Measurements from ENCODE around the gene ALS2. TPM values are rescaled to one million over a fixed set of nuclear protein-coding genes. Genes with fewer than 3 reads are reported as not detected.

ALS2 gene
- total RNA-seq, 1 experiment from 2014 or later: 28.4 TPM

DNA sequence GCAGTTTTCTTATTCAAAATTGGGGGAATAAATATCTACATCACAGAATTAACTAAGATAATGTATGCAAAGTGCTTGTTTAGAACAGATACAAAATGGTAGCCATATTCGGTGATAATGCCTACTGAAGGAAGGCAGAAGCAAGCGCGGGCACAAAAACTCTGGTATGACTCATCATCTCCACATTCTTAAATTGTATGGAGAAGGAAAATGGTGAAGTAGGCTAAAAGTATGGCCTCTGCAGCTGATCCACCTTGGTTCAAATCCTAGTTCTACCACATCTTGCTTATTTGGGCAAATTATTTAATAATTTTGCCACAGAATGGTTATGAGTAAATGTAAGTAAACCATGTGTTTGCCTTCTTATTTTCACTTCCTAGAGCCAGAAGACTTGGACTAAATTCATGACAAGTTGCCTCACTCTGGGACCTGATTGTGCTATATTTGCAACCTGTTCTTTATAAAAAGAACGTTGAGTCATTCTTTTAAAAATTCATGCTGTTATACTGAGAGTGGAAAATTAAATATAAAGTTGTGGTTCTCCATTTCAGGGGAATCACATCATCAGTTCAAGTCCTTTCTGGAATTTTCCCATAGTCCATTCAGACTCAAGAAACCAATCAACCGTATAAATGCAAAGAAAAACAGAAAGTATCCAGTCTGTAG is 16.6 kb upstream of the ALS2 start:
- no peak for DNase-seq
- Histone ChIP-seq H3K9me3 (ENCODE audit: control insufficient read depth, low read depth, low read length) (no peaks in the 10 kb centered on the region), H3K9ac (ENCODE audit: extremely low read depth, insufficient read length, low read length) (no peak overlapping the region), H3K79me2 (ENCODE audit: insufficient read depth, low read length) (no peaks in the 10 kb centered on the region), H3K4ac (ENCODE audit: low read depth, low read length) (no peak overlapping the region), H3K23ac (ENCODE audit: insufficient read length, low read depth, low read length) (no peak overlapping the region), H3T11ph (ENCODE audit: low read length) (no peak overlapping the region), H2AFZ (ENCODE audit: low read length) (no peak overlapping the region), H4K8ac (replicated peaks; ENCODE audit: insufficient read length, low read depth, low read length) (no peak overlapping the region), H3K27ac (ENCODE audit: insufficient read length, low read depth, low read length) (no peak overlapping the region), H2BK5ac (ENCODE audit: insufficient read length, low read length) (no peak overlapping the region), H2BK20ac (ENCODE audit: low read depth, low read length, poor library complexity, severe bottlenecking) (no peak overlapping the region), H2BK120ac (ENCODE audit: low read depth, low read length, poor library complexity, severe bottlenecking) (no peak overlapping the region), H3K56ac (ENCODE audit: insufficient read length, low read depth, low read length) (no peak overlapping the region), H2AK5ac (ENCODE audit: insufficient read length, low read length) (no peak overlapping the region), H2BK12ac (ENCODE audit: insufficient read length, low read depth, low read length) (no peak overlapping the region), H2BK15ac (ENCODE audit: low read depth, low read length) (no peak overlapping the region), H3K14ac (ENCODE audit: insufficient read depth, low read length) (no peak overlapping the region), H3K23me2 (ENCODE audit: insufficient read length, low read depth, low read length, poor library complexity, severe bottlenecking) (no peaks in the 10 kb centered on the region), H3K18ac (ENCODE audit: insufficient read length, low read depth, low read length) (no peak overlapping the region), H4K5ac (ENCODE audit: insufficient read length, low read depth, low read length) (no peak overlapping the region), H3K27me3 (ENCODE audit: insufficient read depth, low read length) (no peaks in the 10 kb centered on the region), H3K4me2 (ENCODE audit: insufficient read depth, insufficient read length, low read length) (no peak overlapping the region), H3K79me1 (ENCODE audit: insufficient read depth, low read depth, low read length, poor library complexity, severe bottlenecking) (no peaks in the 10 kb centered on the region), H3K4me1 (ENCODE audit: insufficient read depth, low read length) (no peaks in the 10 kb centered on the region), H4K20me1 (ENCODE audit: control insufficient read depth, insufficient read depth, insufficient read length) (no peaks in the 10 kb centered on the region), H4K91ac (ENCODE audit: insufficient read length, low read depth, low read length) (no peak overlapping the region)
- Mint-ChIP-seq H3K4me3 (no peak overlapping the region), H3K4me1 (no peaks in the 10 kb centered on the region; a peak in 1 of 4 replicates), H3K36me3 (ENCODE audit: insufficient read depth in 1 of 3, low read depth in 3 of 3) (peaks cover 0 to 3% (median 0%) of the 10 kb centered on the region in 3 experiments; a peak in 2 of 7 replicates), H3K27me3 (ENCODE audit: low read depth) (no peaks in the 10 kb centered on the region), H3K27ac (no peak overlapping the region), H3K9me3 (no peaks in the 10 kb centered on the region)
- WGBS (ENCODE audit: extremely low coverage, insufficient read length, low lambda C conversion rate): no CpG with 5 or more reads among the region's 5 CpGs
- no peak for TF ChIP-seq CTCF (conservative IDR thresholded peaks at IDR 0.05)
